ENCODE data around the gene MAPK8IP3.
"Not testable (repeated sequence)": the region's sequence is repeated elsewhere in the genome, so short reads cannot be mapped to it uniquely, and the experiment has no call there.

MAPK8IP3 gene

GRCh38 chr16:1710811-1711507 lies 5.0 kb downstream of the MAPK8IP3 start:
- no peak for DNase-seq

GRCh38 chr16:1712791-1713261 lies 6.8 kb downstream of the MAPK8IP3 start:
- peak; percentile 34 to 47 for DNase-seq

- no peak for DNase-seq
Observed at GRCh38 chr16:1713331-1713730, 7.3 kb downstream of the MAPK8IP3 start.

GRCh38 chr16:1713933-1714332 lies 7.9 kb downstream of the MAPK8IP3 start:
- no peak for DNase-seq

GRCh38 chr16:1715220-1715619 lies 9.2 kb downstream of the MAPK8IP3 start:
- DNase-seq, result no peak

- not testable (repeated sequence) for DNase-seq
Observed at GRCh38 chr16:1718236-1718635, 12.2 kb downstream of the MAPK8IP3 start.

- DNase-seq, result not testable (repeated sequence)
Observed at GRCh38 chr16:1719559-1720229, 13.7 kb downstream of the MAPK8IP3 start.

- DNase-seq, result no peak
Observed at GRCh38 chr16:1721372-1721771, 15.4 kb downstream of the MAPK8IP3 start.

- peak in 1 of 2 experiments; percentile 15 for DNase-seq
Observed at GRCh38 chr16:1723450-1724147, 17.6 kb downstream of the MAPK8IP3 start.

- DNase-seq, result no peak
Observed at GRCh38 chr16:1724491-1724890, 18.5 kb downstream of the MAPK8IP3 start.

GRCh38 chr16:1726661-1727502 lies 20.9 kb downstream of the MAPK8IP3 start:
- DNase-seq, result no peak

GRCh38 chr16:1727651-1728624 lies 21.9 kb downstream of the MAPK8IP3 start:
- DNase-seq, result no peak

GRCh38 chr16:1729026-1729425 lies 23.0 kb downstream of the MAPK8IP3 start:
- no peak for DNase-seq

GRCh38 chr16:1729445-1729844 lies 23.4 kb downstream of the MAPK8IP3 start:
- no peak for DNase-seq

GRCh38 chr16:1731073-1731472 lies 25.1 kb downstream of the MAPK8IP3 start:
- no peak for DNase-seq

- no peak for DNase-seq
Observed at GRCh38 chr16:1731603-1732002, 25.6 kb downstream of the MAPK8IP3 start.

GRCh38 chr16:1732071-1732470 lies 26.1 kb downstream of the MAPK8IP3 start:
- DNase-seq, result no peak

GRCh38 chr16:1732551-1732987 lies 26.6 kb downstream of the MAPK8IP3 start:
- DNase-seq, result not testable (repeated sequence)

- no peak for DNase-seq
Observed at GRCh38 chr16:1734123-1734522, 28.1 kb downstream of the MAPK8IP3 start.

GRCh38 chr16:1734816-1735215 lies 28.8 kb downstream of the MAPK8IP3 start:
- no peak for DNase-seq

GRCh38 chr16:1740234-1740633 lies 34.2 kb downstream of the MAPK8IP3 start:
- DNase-seq, result no peak
